H1 (cell line): ENCODE results near the gene MIOX. TPM values are rescaled to one million over a fixed set of nuclear protein-coding genes. Genes with fewer than 3 reads are reported as not detected.

ENCODE experiments used
- CTCF ChIA-PET: fragments of 300-600 bp; sonication (Branson Sonifier 250); formaldehyde crosslinking; loops from one replicate; lab custom pipeline; 2021; ENCODE audit not compliant: partially characterized antibody; lab: Charles Lee
- POLR2A ChIA-PET: fragments of 300-600 bp; sonication (Branson Sonifier 250); formaldehyde crosslinking; loops from one replicate; lab custom pipeline; 2021; ENCODE audit warnings: inconsistent platforms; ENCODE audit not compliant: partially characterized antibody; lab: Charles Lee
- DNase-seq, 2 experiments: peaks; one replicate each; pipeline versions ENCODE4 v3.0.0 to v3.0.0-alpha.2; 2010 to 2022; ENCODE audit warnings: low spot score in 2 of 2, low read depth in 1 of 2, mixed read lengths in 1 of 2
- FAIRE-seq: peaks from 2 replicates; lab custom pipeline; 2011; peaks lifted over from hg19 to GRCh38; lab: Jason Lieb, UNC
- H2AFZ ChIP-seq: 2 replicates; pipeline ENCODE4 v1.8.1; 2012; ENCODE audit warnings: low read length, inconsistent platforms
- H2AK5ac ChIP-seq: 2 replicates; pipeline ENCODE4 v1.6.1; 2013; ENCODE audit warnings: low read depth, low read length
- H2BK120ac ChIP-seq: replicated peaks from 2 replicates; pipeline ENCODE3; 2013; ENCODE audit warnings: low read depth, low read length, inconsistent platforms
- H2BK12ac ChIP-seq: 2 replicates; pipeline ENCODE4 v1.6.1; 2013; ENCODE audit warnings: low read depth, low read length
- H2BK15ac ChIP-seq: 2 replicates; pipeline ENCODE4 v1.6.1; 2013; ENCODE audit warnings: low read length
- H2BK20ac ChIP-seq: 2 replicates; pipeline ENCODE4 v1.6.1; 2013; ENCODE audit warnings: low read length
- H2BK5ac ChIP-seq: 2 replicates; pipeline ENCODE4 v1.6.1; 2013; ENCODE audit warnings: low read depth, low read length
- H3K14ac ChIP-seq: 2 replicates; pipeline ENCODE4 v1.6.1; 2013; ENCODE audit warnings: inconsistent platforms; ENCODE audit not compliant: insufficient read length
- H3K18ac ChIP-seq: 2 replicates; pipeline ENCODE4 v1.6.1; 2013; ENCODE audit warnings: low read length; ENCODE audit errors: extremely low read depth
- H3K23ac ChIP-seq: 2 replicates; pipeline ENCODE4 v1.6.1; 2013; ENCODE audit warnings: inconsistent platforms; ENCODE audit not compliant: insufficient read length
- H3K23me2 ChIP-seq: 2 replicates; pipeline ENCODE4 v1.6.1; 2013; ENCODE audit warnings: low read depth, low read length
- H3K27ac ChIP-seq: 2 replicates; pipeline ENCODE4 v1.6.1; 2011; ENCODE audit warnings: low read depth, low read length, inconsistent platforms
- H3K27me3 ChIP-seq, 4 experiments: replicated peaks in 1 of 4; 1 replicate in 1 of 4; 2 replicates in 3 of 4; pipeline versions ENCODE4 v1.6.1 to v1.8.1; 2011 to 2013; ENCODE audit warnings: low read length in 3 of 4, mild to moderate bottlenecking in 3 of 4, inconsistent platforms in 2 of 4, mixed read lengths in 2 of 4, moderate library complexity in 1 of 4; ENCODE audit not compliant: control insufficient read depth in 3 of 4, insufficient read depth in 3 of 4; ENCODE audit errors: extremely low read depth in 1 of 4
- H3K36me3 ChIP-seq, 4 experiments: 2 replicates each; pipeline versions ENCODE4 v1.6.1 to v1.8.1; 2011 to 2013; ENCODE audit warnings: mild to moderate bottlenecking in 4 of 4, low read length in 3 of 4, moderate library complexity in 2 of 4, control low read depth in 1 of 4, inconsistent platforms in 1 of 4; ENCODE audit not compliant: insufficient read depth in 4 of 4, control insufficient read depth in 2 of 4
- H3K4ac ChIP-seq: replicated peaks from 2 replicates; pipeline ENCODE3; 2013; ENCODE audit warnings: low read length, low read depth, mixed read lengths, inconsistent platforms; ENCODE audit not compliant: insufficient read length
- H3K4me1 ChIP-seq, 4 experiments: replicated peaks in 1 of 4; 1 replicate in 1 of 4; 2 replicates in 3 of 4; pipeline versions ENCODE4 v1.6.1 to v1.8.1; 2011 to 2013; ENCODE audit warnings: low read length in 3 of 4, inconsistent platforms in 2 of 4, mixed read lengths in 1 of 4; ENCODE audit not compliant: insufficient read depth in 4 of 4, control insufficient read depth in 3 of 4
- H3K4me2 ChIP-seq, 2 experiments: 2 replicates each; pipeline versions ENCODE4 v1.6.1 to v1.8.1; 2011 to 2013; ENCODE audit warnings: low read depth in 2 of 2, low read length in 2 of 2, control low read depth in 1 of 2, inconsistent platforms in 1 of 2, mild to moderate bottlenecking in 1 of 2; ENCODE audit not compliant: insufficient read depth in 1 of 2
- H3K4me3 ChIP-seq, 4 experiments: fragments of 200-600, 300-600 bp in 1 of 4; sonication (generic), shearing (Covaris generic), sonication (Bioruptor Twin) in 1 of 4; 2 replicates each; pipeline versions ENCODE4 v1.5.1 to v1.8.1; 2011 to 2016; ENCODE audit warnings: low read length in 4 of 4, low read depth in 3 of 4, control low read depth in 2 of 4, inconsistent platforms in 2 of 4, mild to moderate bottlenecking in 2 of 4, mixed read lengths in 1 of 4, moderate library complexity in 1 of 4; ENCODE audit not compliant: insufficient read depth in 2 of 4; ENCODE audit errors: extremely low read depth in 1 of 4
- H3K56ac ChIP-seq: replicated peaks from 2 replicates; pipeline ENCODE3; 2013; ENCODE audit warnings: low read depth, mild to moderate bottlenecking, mixed read lengths, low read length, inconsistent platforms; ENCODE audit not compliant: insufficient read length
- H3K79me1 ChIP-seq: 2 replicates; pipeline ENCODE4 v1.6.1; 2013; ENCODE audit warnings: low read depth, low read length, control low read depth
- H3K79me2 ChIP-seq, 2 experiments: 2 replicates each; pipeline versions ENCODE4 v1.6.1 to v1.8.1; 2012 to 2013; ENCODE audit warnings: low read length in 2 of 2, mild to moderate bottlenecking in 2 of 2, inconsistent platforms in 1 of 2; ENCODE audit not compliant: insufficient read depth in 2 of 2, control insufficient read depth in 1 of 2
- H3K9ac ChIP-seq, 4 experiments: replicated peaks in 1 of 4; 1 replicate in 1 of 4; 2 replicates in 3 of 4; pipeline versions ENCODE4 v1.6.1 to v1.8.1; 2011 to 2013; ENCODE audit warnings: low read depth in 3 of 4, low read length in 3 of 4, control low read depth in 2 of 4, mild to moderate bottlenecking in 2 of 4, moderate library complexity in 2 of 4, inconsistent platforms in 1 of 4; ENCODE audit errors: extremely low read depth in 1 of 4
- H3K9me3 ChIP-seq, 2 experiments: 2 replicates each; pipeline versions ENCODE4 v1.6.1 to v1.8.1; 2012 to 2013; ENCODE audit warnings: mild to moderate bottlenecking in 2 of 2, moderate library complexity in 2 of 2, control low read depth in 1 of 2, inconsistent platforms in 1 of 2, low read depth in 1 of 2, low read length in 1 of 2, mixed read lengths in 1 of 2; ENCODE audit not compliant: insufficient read depth in 2 of 2
- H4K20me1 ChIP-seq, 2 experiments: replicated peaks in 1 of 2; 2 replicates each; pipeline versions ENCODE3 to v1.8.1; 2011 to 2013; ENCODE audit warnings: inconsistent platforms in 2 of 2, low read length in 2 of 2, mild to moderate bottlenecking in 1 of 2; ENCODE audit not compliant: insufficient read depth in 2 of 2, control insufficient read depth in 1 of 2
- H4K5ac ChIP-seq: 2 replicates; pipeline ENCODE4 v1.6.1; 2013; ENCODE audit warnings: low read length, low read depth, mixed read lengths, inconsistent platforms; ENCODE audit not compliant: insufficient read length
- H4K8ac ChIP-seq: 2 replicates; pipeline ENCODE4 v1.8.0; 2013; ENCODE audit warnings: mild to moderate bottlenecking, moderate library complexity, low read length, inconsistent platforms; ENCODE audit not compliant: insufficient read depth; ENCODE audit errors: extremely low read depth
- H4K91ac ChIP-seq: replicated peaks from 2 replicates; pipeline ENCODE3; 2013; ENCODE audit warnings: low read length, mixed read lengths, inconsistent platforms; ENCODE audit not compliant: insufficient read length
- RBBP5 ChIP-seq: IDR thresholded peaks from 2 replicates; pipeline ENCODE4 v1.7.1; 2012; ENCODE audit warnings: low read depth, mild to moderate bottlenecking, inconsistent platforms, low read length, moderate library complexity, borderline replicate concordance
- WGBS, 2 experiments: shearing (Covaris generic) in 1 of 2; methylation state at CpG; one replicate each; pipeline versions ENCODE4 v1.1.6 to v1.1.7; 2013 to 2015; ENCODE audit warnings: low lambda C conversion rate in 2 of 2, mixed read lengths in 2 of 2, inconsistent platforms in 1 of 2, low coverage in 1 of 2, missing lambda C conversion rate in 1 of 2; ENCODE audit not compliant: insufficient replicate concordance in 2 of 2, insufficient coverage in 1 of 2, insufficient read length in 1 of 2; ENCODE audit errors: extremely low coverage in 1 of 2, missing lambda C conversion rate in 1 of 2; 5-methylcytosine and 5-hydroxymethylcytosine counted together
- polyA plus RNA-seq, 7 experiments: library from polyadenylated mRNA; depleted of rRNA in 3 of 7; stranded (reverse) in 5 of 7; unstranded in 2 of 7; fragments of >200 nt in 5 of 7; fragments of 200-250 nt in 2 of 7; gene quantifications; 1 replicate in 5 of 7; 2 replicates in 1 of 7; 4 replicates in 1 of 7; pipeline versions ENCODE4 v1.2.1 to v1.2.3, GENCODE V29; 2011 to 2013; ENCODE audit warnings: missing spikeins in 2 of 7, mixed read lengths in 2 of 7
- total RNA-seq: library from RNA; stranded (reverse); fragmentation: NEBNext Ultra II Directional; extraction: Animal tissue kit (Norgen Biotek cat#: 25700); gene quantifications from 2 replicates; pipeline ENCODE4 v1.2.1, GENCODE V29; 2021

MIOX gene
- total and polyA plus RNA-seq, 2 of the 8 experiments (the other 6 are each of a cell fraction or from before 2014, with no cell fraction given) = 0.30 to 0.32 TPM

GRCh38 chr22:50439871-50440331, 46.8 kb upstream of the MIOX start:
- Histone ChIP-seq H3K4me3 (no peak overlapping the region), H3K27me3 (no peaks in the 10 kb centered on the region), H4K20me1 (peaks cover 5 to 17% of the 10 kb centered on the region in 2 experiments), H3K27ac (no peak overlapping the region), H3K23me2 (no peaks in the 10 kb centered on the region), H3K14ac (no peak overlapping the region), H2BK12ac (no peak overlapping the region), H3K9me3 (no peaks in the 10 kb centered on the region), H2BK15ac (no peak overlapping the region), H3K4ac (no peak overlapping the region), H3K36me3 (peaks cover 6 to 35% (median 18%) of the 10 kb centered on the region in 4 experiments), H3K56ac (no peak overlapping the region), H3K4me2 (no peak overlapping the region), H3K18ac (no peak overlapping the region), H2BK120ac (no peak overlapping the region), H2BK20ac (no peak overlapping the region), H4K91ac (no peak overlapping the region), H3K23ac (no peak overlapping the region), H3K79me1 (no peaks in the 10 kb centered on the region), H2BK5ac (no peak overlapping the region), H2AK5ac (no peak overlapping the region), H3K79me2 (no peaks in the 10 kb centered on the region), H3K9ac (no peak overlapping the region), H2AFZ (no peak overlapping the region), H3K4me1 (peaks cover 0 to 3% (median 1%) of the 10 kb centered on the region in 4 experiments; a peak in 2 of 7 replicates), H4K8ac (0 out of 2 replicates have a peak overlapping the region, but pooled peaks have one; percentile 51), H4K5ac (no peak overlapping the region)
- ChIA-PET CTCF (interaction anchor here (0.7 to 2.8 kb wide), 6 partner anchors 9 to 187 kb away, joined by 3 to 22 read pairs (median 4); no protein-coding TSS in a partner anchor), POLR2A (interaction anchor here (0.9 to 1.7 kb wide), 4 partner anchors 9 to 85 kb away, joined by 3 to 5 read pairs (median 4); partner anchors contain the start of gene SCO2)
- no peak for FAIRE-seq
- 89% methylated on average over 10 of the region's 10 CpGs; no CpG with 5 or more reads in 1 of the 2 experiments for WGBS, 2 experiments
- no peak for TF ChIP-seq RBBP5
- no peak for DNase-seq
